SKM-1 (cell line): ENCODE measurements around the gene PNPLA7.
"Not testable (repeated sequence)": the region's sequence is repeated elsewhere in the genome, so short reads cannot be mapped to it uniquely, and the experiment has no call there.

ENCODE experiments used
- DNase-seq: peaks from one replicate; lab custom pipeline; 2025; ENCODE audit not compliant: unreplicated experiment; lab: John Stamatoyannopoulos, UW

PNPLA7 gene

DNA sequence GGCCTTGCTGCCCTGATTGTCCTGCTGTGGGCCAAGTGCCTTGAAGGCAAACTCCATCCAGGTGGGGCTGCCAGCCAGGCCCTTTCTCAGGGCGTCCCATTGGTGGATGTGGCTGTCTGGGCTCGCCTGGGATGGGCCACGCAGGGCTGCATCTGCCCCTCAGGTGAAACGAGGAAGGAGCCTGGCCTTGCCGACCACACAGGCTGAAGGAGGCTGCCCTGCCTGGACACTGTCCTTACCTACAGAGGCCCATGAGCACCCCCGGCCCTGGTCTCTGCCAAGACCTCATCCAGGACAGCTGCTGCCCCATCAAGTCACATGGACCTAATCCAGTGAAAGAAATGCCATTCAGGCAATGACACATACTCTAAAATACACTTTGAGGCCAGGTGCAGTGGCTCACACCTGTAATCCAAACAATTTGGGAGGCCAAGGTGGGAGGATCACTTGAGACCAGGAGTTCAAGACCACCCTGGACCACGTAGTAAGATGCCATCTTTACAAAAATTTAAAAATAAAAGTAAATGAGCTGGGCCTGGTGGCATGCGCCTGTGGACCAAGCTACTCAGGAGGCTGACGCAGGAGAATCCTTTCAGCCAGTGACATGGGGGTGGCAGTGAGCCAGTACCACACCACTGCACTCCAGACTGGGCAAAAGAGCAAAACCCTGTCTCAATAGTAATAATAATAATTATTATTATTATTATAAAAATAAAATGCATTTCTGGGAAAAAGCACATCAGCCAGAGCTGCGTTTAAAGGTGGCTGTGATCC is 33.9 kb downstream of the PNPLA7 start:
- DNase-seq = no peak

DNA sequence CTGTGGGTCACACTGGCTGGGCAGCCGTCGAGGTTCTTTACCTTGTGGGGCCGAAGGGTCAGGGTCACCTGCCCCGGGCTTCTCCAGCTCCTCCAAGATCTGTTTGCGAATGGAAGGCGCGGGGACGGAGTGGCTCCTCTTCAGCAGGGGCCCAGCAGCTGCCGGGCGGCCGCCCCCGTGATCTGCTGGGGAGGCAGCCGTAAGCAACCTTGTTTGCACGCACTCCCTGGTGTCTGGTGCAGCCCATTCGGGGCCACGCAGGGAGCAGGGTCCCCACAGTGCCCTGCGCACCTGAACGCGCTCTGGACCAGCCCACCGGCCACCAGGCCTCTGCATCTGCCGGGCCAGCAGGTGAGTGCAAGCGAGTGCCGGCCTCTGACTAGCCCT is 34.9 kb downstream of the PNPLA7 start:
- DNase-seq = no peak

DNA sequence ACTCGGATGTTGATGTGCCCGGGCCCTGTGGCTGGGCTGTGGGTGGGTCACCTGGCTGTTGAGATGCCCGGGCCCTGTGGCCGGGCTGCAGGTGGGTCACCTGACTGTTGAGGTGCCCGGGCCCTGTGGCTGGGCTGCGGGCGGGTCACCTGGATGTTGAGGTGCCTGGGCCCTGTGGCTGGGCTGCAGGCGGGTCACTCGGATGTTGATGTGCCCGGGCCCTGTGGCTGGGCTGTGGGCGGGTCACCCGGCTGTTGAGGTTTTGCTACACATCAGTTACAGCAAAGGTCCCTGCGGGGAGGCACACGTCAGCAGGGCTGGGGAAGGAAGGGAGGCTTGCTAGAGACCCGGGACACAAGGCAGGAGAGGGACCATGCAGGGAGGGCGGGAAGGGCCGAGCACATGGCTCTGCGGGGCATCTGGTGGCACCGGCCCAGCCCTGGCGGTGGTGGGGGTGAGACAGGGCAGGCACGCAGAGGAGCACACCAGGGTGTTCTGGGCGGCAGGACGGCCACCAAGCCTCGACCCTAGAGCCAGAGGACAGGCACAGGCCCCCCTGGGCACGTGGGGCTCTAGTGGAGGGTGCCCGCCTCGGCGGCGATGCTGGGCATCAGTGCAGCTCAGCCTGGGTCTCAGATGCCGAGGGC is 35.4 kb downstream of the PNPLA7 start:
- DNase-seq = no peak

DNA sequence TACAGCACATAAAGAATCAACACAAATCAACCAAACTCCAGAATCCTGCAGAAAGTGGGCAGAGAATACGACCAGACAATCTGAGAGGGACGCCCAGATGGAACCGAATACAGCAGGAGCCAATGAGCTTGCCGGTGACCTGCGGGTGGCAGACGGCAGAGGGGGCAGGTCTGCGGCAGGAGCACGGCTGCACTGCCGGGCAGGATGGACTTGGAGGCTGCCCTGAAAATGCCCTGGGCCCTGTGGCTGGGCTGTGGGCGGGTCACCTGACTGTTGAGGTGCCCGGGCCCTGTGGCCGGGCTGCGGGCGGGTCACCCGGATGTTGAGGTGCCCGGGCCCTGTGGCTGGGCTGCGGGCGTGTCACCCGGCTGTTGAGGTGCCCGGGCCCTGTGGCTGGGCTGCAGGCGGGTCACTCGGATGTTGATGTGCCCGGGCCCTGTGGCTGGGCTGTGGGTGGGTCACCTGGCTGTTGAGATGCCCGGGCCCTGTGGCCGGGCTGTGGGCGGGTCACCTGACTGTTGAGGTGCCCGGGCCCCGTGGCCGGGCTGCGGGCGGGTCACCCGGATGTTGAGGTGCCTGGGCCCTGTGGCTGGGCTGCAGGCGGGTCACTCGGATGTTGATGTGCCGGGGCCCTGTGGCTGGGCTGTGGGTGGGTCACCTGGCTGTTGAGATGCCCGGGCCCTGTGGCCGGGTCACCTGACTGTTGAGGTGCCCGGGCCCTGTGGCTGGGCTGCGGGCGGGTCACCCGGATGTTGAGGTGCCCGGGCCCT is 36.2 kb downstream of the PNPLA7 start:
- not testable (repeated sequence) for DNase-seq

DNA sequence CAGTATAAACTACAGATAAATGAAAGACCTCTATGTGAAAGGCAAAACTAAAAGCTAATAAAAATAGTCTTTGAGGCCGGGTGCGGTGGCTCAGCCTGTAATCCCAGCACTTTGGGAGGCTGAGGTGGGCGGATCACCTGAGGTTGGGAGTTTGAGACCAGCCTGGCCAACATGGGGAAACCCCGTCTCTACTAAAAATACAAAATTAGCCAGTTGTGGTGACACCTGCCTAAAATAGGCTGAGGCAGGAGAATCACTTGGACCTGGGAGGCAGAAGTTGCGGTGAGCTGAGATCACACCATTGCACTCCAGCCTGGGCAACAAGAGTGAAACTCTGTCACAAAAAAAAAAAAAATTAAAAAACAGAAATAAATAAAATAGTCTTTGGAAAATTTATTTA is 37.1 kb downstream of the PNPLA7 start:
- DNase-seq = not testable (repeated sequence)

DNA sequence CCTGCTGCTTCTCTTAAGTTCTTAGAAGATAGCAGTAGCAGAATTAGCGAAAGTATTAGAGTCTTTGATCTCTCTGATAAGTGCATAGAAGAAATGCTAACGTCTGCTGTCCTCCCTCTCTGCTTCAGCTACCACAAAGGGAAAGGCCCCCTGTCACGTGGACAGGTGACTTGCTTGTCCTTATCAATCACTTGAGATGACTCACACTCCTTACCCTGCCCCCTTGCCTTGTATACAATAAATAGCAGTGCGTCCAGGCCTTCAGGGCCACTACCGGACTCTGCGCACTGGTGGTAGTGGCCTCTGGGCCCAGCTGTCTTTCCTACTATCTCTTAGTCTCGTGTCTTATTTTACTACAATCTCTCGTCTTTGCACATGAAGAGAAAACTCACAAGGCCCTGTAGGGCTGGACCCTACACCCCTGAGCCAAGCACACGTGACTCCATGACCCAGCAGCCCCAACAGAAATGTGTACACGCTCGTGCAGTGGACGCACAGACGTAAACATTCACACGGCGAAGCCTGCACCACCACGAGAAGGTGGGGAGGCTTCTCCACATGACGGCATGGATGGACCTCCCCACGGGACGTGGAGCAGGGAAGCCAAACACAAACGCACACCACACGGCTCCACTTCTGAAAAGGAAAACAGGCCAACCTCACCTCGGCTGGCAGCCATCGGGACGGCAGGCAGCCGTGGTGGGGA is 38.3 kb downstream of the PNPLA7 start:
- DNase-seq = no peak

DNA sequence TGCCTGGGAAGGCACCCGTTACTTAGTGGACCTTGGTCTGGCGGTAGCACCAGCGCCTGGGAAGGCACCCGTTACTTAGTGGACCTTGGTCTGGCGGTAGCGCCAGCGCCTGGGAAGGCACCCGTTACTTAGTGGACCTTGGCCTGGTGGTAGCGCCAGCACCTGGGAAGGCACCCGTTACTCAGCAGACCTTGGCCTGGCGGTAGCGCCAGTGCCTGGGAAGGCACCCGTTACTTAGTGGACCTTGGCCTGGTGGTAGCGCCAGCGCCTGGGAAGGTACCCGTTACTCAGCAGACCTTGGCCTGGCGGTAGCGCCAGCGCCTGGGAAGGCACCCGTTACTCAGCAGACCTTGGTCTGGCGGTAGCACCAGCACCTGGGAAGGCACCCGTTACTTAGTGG is 39.1 kb downstream of the PNPLA7 start:
- not testable (repeated sequence) for DNase-seq

DNA sequence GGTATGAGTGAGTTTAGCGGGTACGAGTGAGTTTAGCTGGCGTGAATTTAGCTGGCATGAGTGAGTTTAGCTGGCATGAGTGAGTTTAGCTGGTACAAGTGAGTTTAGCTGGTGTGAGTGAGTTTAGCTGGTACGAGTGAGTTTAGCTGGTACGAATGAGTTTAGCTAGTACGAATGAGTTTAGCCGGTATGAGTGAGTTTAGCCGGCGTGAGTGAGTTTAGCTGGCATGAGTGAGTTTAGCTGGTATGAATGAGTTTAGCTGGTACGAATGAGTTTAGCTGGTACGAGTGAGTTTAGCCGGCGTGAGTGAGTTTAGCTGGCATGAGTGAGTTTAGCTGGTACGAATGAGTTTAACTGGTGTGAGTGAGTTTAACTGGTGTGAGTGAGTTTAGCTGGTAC is 41.0 kb downstream of the PNPLA7 start:
- no peak for DNase-seq

DNA sequence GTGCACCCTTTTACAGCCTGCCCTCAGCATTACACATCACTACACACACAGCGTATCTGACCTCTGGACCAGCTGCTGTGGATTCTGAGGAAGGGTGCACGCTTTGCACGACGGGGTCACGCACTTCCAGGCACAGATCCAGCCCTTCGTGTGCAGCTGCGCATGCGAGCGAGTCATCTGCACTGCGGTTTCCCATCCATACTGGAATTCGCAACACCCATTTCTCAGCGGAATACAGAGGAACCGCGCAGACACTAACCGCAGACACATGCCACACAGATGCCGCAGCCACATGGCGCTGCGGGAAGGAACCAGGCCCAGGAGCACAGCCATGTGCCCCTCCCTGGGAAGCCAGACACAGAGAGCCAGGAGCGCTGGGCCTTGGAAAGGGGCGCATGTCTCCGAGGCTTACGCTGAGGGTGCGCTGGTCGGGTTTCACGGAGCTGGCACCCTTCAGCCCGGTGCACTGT is 43.5 kb downstream of the PNPLA7 start:
- DNase-seq = no peak

DNA sequence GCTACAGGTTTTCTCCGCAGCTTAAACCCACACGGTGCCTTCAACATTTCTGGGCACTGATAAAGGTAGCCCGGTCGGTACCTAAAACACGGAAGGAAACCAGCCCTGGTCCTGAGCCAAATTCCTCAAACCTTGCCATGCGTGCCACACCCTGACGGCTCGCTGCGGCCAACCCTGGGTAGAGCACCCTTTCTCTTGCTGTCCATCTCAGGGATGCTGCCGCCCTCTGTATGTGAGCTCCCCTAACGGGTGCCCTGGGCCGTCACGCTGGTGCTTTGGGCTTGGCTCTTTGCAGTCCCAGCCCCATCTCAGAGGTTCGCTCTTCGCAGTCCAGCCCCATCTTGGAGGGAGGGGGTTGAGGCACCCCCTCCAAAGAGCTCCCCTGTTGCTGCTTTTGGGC is 43.9 kb downstream of the PNPLA7 start:
- no peak for DNase-seq

DNA sequence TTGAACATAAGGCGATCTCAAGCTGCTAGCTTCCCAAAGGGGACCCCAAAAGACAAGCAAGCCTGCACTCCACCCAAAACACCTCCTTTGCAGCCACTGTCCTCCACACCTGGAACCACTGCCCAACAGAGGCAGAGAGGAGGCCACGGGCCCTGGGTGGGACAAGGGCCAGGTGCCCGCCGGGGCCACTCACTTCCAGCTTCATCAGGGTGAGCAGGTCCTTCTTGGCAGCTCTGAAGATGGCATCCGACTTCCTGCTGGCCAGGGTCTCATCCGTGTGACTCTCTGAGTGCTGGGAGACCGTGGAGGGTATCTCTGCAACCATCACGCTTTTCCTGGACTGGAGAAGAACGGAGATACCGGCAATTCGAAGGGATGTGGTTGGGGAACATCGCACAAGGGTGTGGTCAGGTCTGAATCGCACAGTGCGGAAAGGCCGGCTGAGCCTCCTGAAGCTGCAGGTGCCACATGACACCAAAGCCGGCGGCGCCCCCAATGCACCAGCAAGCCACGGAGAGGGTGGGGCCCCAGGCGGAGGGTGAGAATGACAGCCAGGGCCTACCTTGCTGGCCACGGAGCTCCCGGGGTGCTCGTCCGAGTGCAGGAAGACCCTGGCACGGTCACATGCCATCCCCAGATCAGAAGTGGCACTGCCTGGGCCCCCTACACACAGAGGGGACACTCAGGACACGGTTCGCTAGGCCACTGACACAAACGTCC is 44.6 kb downstream of the PNPLA7 start:
- DNase-seq = no peak

DNA sequence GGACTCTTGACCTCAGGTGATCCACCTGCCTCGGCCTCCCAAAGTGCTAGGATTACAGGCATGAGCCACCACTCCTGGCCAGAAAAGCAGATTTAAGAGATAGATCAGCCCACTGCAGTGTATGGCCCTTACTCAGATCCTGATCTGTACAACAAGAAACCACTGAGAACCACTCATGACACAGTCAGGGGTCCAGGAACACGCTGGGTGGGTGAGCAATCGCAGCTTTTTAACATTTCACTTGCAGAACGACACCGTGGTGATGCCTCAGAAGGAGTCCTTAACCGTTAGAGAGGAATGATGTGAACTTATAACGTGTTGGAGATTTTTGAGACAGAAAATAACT is 45.8 kb downstream of the PNPLA7 start:
- DNase-seq = no peak

DNA sequence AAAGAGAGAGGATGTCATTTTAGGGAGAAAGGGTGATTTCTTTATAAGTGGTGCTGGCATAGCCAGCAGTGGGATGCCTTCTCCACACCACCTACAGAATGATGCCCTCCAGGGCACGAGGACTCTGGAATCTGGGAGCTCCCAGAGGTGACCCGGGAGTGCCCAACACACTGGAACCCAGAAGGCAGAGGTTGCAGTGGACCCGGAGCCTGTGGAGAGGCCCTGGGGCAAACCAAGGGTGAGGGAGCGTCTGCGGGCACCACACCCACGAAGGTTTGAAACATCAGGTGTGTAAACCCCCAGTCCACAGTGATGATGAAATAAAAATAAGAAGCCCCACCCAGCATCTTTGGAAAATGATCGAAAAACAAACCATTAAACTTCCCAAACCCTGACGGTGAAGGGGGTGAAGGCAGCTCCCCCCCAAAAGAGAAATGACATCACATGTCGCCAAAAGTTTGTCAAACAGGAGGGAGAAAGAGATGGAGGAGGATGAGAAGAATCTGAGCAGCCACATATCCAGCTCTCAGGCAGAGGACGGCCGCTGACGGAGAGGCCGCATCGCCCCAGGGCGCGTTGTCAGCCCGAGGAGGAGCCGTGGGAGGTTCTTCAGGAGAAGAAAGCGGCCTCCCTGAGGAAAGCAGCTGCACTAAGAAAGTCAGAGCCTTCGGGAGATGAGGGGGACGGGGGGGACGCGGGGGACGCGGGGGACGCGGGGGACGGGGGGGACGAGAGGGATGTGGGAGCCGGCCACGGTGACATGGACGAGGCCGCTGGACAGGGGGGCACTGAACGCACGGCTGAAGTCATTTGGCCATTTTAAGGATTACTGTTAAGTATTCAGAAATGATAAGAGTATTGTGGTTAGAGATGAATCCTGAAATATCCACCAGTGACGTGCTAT is 47.9 kb downstream of the PNPLA7 start:
- no peak for DNase-seq

DNA sequence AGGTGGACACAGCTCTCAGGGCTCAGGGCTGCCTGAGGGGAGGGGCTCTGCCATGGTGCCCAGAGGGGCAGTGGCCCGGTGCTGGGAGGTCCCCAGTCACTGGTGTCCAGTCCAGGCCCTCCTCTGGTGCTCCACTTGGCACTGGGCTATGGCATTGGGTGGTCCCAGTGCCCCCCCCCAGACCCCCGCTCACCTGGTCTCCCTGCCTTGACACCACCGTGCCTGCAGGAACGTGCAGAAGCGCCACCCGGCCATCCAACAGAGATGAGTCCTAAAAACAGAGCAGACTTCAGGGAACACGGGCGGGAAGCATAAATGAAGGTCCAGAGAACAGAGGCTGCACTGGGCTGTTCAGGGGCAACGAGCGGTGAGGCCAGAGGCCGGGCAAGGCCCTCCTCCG is 48.7 kb downstream of the PNPLA7 start:
- no peak for DNase-seq

DNA sequence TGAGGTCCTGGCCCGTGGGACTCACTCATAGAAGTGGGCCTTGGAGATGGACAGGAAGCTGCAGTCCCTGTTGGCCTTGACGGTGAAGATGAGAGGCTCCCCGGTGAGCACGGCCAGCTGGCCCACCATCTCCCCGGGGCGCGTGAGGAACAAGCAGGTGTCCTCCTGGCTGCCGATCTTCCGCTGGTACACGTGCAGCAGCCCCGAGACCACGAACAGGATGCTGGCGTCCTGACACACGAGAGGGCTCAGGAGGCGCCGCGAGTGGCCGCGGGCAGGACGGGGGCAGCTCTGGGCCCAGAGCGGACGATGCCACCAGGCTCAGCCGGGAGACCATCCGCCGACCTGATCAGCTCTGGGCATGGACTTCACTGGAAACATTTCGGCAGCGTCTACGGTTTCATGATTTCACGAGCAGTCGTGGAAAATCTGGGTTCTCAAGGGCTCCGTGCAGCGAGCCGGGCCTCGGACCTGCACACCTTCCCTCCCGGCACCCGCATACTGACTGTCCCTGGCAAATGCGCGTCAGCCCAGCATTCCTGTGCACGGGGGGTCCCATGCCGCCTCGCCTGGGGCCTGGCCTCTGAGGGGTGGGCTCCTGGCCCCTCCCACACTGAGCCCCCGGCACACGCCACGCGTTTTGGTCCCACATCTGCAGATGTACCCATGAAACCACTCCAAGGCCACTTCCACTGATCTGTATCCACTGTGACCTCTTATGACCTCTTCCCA is 49.4 kb downstream of the PNPLA7 start:
- DNase-seq = no peak

DNA sequence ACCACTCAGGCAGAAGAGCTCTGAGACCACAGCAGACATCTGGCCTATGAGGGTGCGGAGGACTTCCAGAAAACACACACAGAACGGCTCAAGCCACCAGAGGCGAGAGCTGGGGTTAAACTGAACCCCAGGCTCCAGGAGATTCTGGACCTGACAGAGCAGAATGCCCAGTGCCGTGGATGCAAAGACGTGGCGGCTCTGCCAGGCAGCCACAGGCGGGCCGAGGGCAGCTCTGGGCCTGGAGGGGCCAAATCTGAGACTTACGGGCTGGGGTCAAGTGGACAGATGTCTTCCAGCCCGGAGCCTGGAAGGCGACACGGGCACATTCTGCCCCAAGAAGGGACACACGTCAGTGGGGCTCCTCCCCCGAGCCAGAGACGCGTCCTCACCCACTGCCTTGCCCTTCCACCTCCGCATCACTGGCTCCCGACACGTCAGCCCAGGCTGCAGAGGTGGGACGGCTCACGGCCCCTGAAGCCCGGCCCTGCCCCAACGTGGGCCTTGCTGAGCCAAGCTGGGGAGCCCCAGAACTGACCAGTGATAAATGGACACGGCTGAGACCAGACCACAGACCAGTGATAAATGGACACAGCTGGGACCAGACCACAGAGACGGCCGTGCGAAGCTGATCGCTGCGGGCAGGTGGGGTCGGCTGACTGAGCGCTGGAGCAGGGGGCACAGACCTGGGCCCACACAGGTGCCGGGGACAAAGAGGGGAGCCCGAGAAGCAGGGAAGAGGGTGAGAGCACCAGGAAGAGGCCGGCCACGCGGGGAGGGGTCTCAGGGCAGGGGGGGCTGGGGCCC is 50.1 kb downstream of the PNPLA7 start:
- DNase-seq = no peak

DNA sequence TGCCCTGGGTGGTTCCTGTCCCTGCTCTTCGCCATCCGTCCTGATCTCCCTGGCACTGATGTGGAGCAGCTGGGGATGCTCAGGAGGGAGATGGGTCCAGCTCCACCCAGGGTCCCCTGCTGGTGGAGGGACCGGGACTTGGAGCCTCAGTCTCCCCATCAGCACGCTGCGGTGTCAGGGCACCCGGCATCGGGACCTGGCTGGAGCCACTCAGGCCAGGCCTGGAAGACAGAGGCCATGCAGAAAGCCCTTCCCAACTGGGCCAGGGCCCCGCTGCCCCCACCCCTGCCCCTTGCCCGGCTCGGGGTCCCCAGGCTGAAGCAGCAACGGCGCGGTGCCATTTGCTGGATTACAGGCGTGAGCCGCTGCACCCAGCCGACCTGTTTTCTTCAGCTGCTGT is 50.8 kb downstream of the PNPLA7 start:
- DNase-seq = no peak

DNA sequence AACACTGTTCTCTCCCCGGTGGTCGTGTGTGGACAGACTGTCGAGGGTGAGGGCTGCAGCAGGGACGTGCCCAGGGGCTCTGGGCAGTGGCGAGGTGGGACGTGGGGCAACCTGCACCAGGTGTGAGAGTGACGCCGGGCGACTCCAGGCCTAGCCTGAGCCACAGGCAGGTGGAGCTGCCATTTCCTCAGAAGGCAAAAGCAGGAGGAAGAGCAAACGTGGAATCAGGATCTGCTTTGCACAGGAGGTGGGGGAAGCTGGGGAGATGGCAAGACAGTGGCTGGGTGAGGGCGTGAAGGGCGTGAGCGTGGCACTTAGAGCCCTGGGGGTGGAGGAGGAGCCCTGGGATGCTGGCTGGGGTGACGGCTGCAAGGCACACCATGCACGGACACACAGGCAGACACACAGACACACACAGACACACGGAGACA is 51.5 kb downstream of the PNPLA7 start:
- no peak for DNase-seq
